Measurements from ENCODE around the gene PTGER2. TPM values are rescaled to one million over a fixed set of nuclear protein-coding genes. Genes with fewer than 3 reads are reported as not detected.

The PTGER2 gene
- total and polyA plus RNA-seq, 2 of the 13 experiments (the other 11 are each of a cell fraction or from before 2014, with no cell fraction given), result not detected

DNA sequence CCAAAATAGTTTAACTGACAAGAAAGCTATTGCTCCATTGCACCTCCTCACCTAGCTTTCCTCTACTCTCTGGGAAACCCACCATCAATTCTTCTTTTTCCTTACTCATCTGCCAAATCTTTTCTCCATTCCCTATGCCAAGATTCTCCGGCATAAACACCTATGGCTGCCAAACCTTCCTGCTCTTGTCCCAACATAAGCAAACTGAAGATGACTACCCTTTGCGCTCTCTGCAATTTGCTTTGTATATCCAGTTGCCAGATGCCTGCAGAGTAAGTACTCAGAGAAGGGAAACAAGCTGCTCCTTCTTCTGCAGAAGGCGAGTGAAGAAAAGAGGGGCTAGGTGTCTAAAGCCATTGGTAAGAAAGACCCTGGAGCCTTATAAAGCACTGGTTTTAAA, 11.5 kb downstream of the PTGER2 start:
- DNase-seq (ENCODE audit: low spot score), result no peak
- ATAC-seq, result no peak
- Histone ChIP-seq H3K36me3 (replicated peaks in 1 of 2; ENCODE audit: control insufficient read depth in 1 of 2, insufficient read depth in 2 of 2, low read length in 2 of 2) (no peaks in the 10 kb centered on the region), H3K4me2 (ENCODE audit: low read depth, low read length) (no peak overlapping the region), H3K9ac (ENCODE audit: insufficient read depth, low read depth, low read length) (no peak overlapping the region), H3K4me3 (replicated peaks in 1 of 3; ENCODE audit: insufficient read depth in 1 of 3, low read depth in 2 of 3, low read length in 3 of 3) (no peak overlapping the region), H3K79me2 (ENCODE audit: insufficient read depth, low read length) (no peaks in the 10 kb centered on the region), H3K27ac (ENCODE audit: extremely low read length, insufficient read depth, low read length) (no peak overlapping the region), H2AFZ (ENCODE audit: low read length) (no peak overlapping the region), H3K27me3 (ENCODE audit: control insufficient read depth in 1 of 2, insufficient read depth in 2 of 2, low read length in 2 of 2) (no peaks in the 10 kb centered on the region), H3K9me3 (ENCODE audit: low read length) (peaks cover 17% of the 10 kb centered on the region; the same call in 1 of the 2 replicates), H3K4me1 (ENCODE audit: insufficient read depth, low read length) (peaks cover 10% of the 10 kb centered on the region; the same call in 1 of the 2 replicates), H4K20me1 (ENCODE audit: insufficient read depth, low read length) (no peaks in the 10 kb centered on the region)
- no TSS peak for BruUV-seq (replicated peaks)
- ChIA-PET CTCF (ENCODE audit: low intra/inter-chr PET ratio, low total read pairs) (no interaction called here), POLR2A (no interaction called here)
- FAIRE-seq, result no peak
- WGBS (ENCODE audit: low lambda C conversion rate), result 72% methylated on average over 3 of the region's 3 CpGs
- intact Hi-C loops (cut with micrococcal nuclease; ENCODE audit: unreplicated experiment), result no loop called here
- in situ Hi-C loops (cut with HindIII; ENCODE audit: extremely low pct_ligation_motif_present, low pct_unique_long_range_greater_than_20kb), result no loop called here
- TF ChIP-seq, protein P1, sequence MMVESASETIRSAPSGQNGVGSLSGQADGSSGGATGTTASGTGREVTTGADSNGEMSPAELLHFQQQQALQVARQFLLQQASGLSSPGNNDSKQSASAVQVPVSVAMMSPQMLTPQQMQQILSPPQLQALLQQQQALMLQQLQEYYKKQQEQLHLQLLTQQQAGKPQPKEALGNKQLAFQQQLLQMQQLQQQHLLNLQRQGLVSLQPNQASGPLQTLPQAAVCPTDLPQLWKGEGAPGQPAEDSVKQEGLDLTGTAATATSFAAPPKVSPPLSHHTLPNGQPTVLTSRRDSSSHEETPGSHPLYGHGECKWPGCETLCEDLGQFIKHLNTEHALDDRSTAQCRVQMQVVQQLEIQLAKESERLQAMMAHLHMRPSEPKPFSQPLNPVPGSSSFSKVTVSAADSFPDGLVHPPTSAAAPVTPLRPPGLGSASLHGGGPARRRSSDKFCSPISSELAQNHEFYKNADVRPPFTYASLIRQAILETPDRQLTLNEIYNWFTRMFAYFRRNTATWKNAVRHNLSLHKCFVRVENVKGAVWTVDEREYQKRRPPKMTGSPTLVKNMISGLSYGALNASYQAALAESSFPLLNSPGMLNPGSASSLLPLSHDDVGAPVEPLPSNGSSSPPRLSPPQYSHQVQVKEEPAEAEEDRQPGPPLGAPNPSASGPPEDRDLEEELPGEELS (CRISPR knock-in tag; IDR thresholded peaks at IDR 0.05), result no peak
- TF ChIP-seq HIVEP1 (CRISPR knock-in tag; IDR thresholded peaks at IDR 0.05) (no peak), STAG1 (CRISPR knock-in tag; IDR thresholded peaks at IDR 0.05) (no peak), ZFYVE20 (CRISPR knock-in tag; IDR thresholded peaks at IDR 0.05; ENCODE audit: borderline replicate concordance, low read depth) (no peak), ZZZ3 (CRISPR knock-in tag; IDR thresholded peaks at IDR 0.05; ENCODE audit: borderline replicate concordance) (no peak), ETV5 (CRISPR knock-in tag; IDR thresholded peaks at IDR 0.05; ENCODE audit: borderline replicate concordance) (no peak), NFRKB (IDR thresholded peaks at IDR 0.05) (no peak), NFE2L2 (IDR thresholded peaks at IDR 0.05; ENCODE audit: low read length) (no peak), ZNF839 (CRISPR knock-in tag; IDR thresholded peaks at IDR 0.05; ENCODE audit: borderline replicate concordance) (no peak), ZNF350 (CRISPR knock-in tag; IDR thresholded peaks at IDR 0.05; ENCODE audit: borderline replicate concordance, low read depth) (no peak), ZNF12 (CRISPR knock-in tag; IDR thresholded peaks at IDR 0.05) (no peak), SP4 (CRISPR knock-in tag; IDR thresholded peaks at IDR 0.05) (no peak), ZNF816 (CRISPR knock-in tag; IDR thresholded peaks at IDR 0.05; ENCODE audit: borderline replicate concordance) (no peak), ZNF558 (CRISPR knock-in tag; IDR thresholded peaks at IDR 0.05; ENCODE audit: borderline replicate concordance) (no peak)
- TF ChIP-seq, protein P2, sequence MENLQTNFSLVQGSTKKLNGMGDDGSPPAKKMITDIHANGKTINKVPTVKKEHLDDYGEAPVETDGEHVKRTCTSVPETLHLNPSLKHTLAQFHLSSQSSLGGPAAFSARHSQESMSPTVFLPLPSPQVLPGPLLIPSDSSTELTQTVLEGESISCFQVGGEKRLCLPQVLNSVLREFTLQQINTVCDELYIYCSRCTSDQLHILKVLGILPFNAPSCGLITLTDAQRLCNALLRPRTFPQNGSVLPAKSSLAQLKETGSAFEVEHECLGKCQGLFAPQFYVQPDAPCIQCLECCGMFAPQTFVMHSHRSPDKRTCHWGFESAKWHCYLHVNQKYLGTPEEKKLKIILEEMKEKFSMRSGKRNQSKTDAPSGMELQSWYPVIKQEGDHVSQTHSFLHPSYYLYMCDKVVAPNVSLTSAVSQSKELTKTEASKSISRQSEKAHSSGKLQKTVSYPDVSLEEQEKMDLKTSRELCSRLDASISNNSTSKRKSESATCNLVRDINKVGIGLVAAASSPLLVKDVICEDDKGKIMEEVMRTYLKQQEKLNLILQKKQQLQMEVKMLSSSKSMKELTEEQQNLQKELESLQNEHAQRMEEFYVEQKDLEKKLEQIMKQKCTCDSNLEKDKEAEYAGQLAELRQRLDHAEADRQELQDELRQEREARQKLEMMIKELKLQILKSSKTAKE (CRISPR knock-in tag; IDR thresholded peaks at IDR 0.05; ENCODE audit: borderline replicate concordance), result no peak
- TF ChIP-seq, protein P3, sequence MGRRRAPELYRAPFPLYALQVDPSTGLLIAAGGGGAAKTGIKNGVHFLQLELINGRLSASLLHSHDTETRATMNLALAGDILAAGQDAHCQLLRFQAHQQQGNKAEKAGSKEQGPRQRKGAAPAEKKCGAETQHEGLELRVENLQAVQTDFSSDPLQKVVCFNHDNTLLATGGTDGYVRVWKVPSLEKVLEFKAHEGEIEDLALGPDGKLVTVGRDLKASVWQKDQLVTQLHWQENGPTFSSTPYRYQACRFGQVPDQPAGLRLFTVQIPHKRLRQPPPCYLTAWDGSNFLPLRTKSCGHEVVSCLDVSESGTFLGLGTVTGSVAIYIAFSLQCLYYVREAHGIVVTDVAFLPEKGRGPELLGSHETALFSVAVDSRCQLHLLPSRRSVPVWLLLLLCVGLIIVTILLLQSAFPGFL (CRISPR knock-in tag; IDR thresholded peaks at IDR 0.05), result no peak
